Measurements from ENCODE around the gene HAPLN3. TPM values are rescaled to one million over a fixed set of nuclear protein-coding genes. Genes with fewer than 3 reads are reported as not detected.
"Not testable (repeated sequence)": the region's sequence is repeated elsewhere in the genome, so short reads cannot be mapped to it uniquely, and the experiment has no call there.

The HAPLN3 gene
- total RNA-seq, 4 donors from 2014 or later, result 4.4 to 27.3 (median 16.2) TPM

- Histone ChIP-seq H3K27ac (peak overlapping the region; percentile 11 to 78 (median 35)), H3K4me1 (peaks cover 0 to 26% (median 11%) of the 10 kb centered on the region in 4 donors), H3K9me3 (peaks cover 0 to 7% (median 0%) of the 10 kb centered on the region in 4 donors), H3K27me3 (no peaks in the 10 kb centered on the region), H3K4me3 (no peak overlapping the region), H3K36me3 (no peaks in the 10 kb centered on the region)
- 35 to 42% methylated on average over 1 of the region's 1 CpG for WGBS, 2 donors
- TF ChIP-seq POLR2A (IDR thresholded peaks at IDR 0.05) (no peak), CTCF (IDR thresholded peaks at IDR 0.05) (no peak), EP300 (IDR thresholded peaks at IDR 0.05) (no peak)
- no peak for DNase-seq (ENCODE audit: low spot score in 2 of 2)
These were observed 37.6 kb upstream of the HAPLN3 start for GRCh38 chr15:88932875-88933330.

- Histone ChIP-seq H3K4me1 (peaks cover 0 to 26% (median 11%) of the 10 kb centered on the region in 4 donors), H3K27ac (peak overlapping the region; percentile 5 to 78 (median 34)), H3K27me3 (no peaks in the 10 kb centered on the region), H3K4me3 (no peak overlapping the region), H3K36me3 (no peaks in the 10 kb centered on the region), H3K9me3 (peaks cover 0 to 9% (median 0%) of the 10 kb centered on the region in 4 donors)
- WGBS, 2 donors, result 23 to 30% methylated on average over 4 of the region's 4 CpGs
- DNase-seq (ENCODE audit: low spot score in 2 of 2), result no peak
- TF ChIP-seq EP300 (IDR thresholded peaks at IDR 0.05), result peak in 1 of 2 donors; percentile 5
- no peak for TF ChIP-seq CTCF (IDR thresholded peaks at IDR 0.05)
These were observed 37.0 kb upstream of the HAPLN3 start for GRCh38 chr15:88932271-88932874.

- no peak for TF ChIP-seq EP300 (IDR thresholded peaks at IDR 0.05)
- no peak for TF ChIP-seq CTCF (IDR thresholded peaks at IDR 0.05)
- no peak for TF ChIP-seq POLR2A (IDR thresholded peaks at IDR 0.05)
- no peaks in the 10 kb centered on the region for H3K27me3 ChIP-seq
- no peak for DNase-seq (ENCODE audit: low spot score in 2 of 2)
- no peaks in the 10 kb centered on the region for H3K36me3 ChIP-seq
- no peak overlapping the region for H3K27ac ChIP-seq
- peaks cover 0 to 9% (median 0%) of the 10 kb centered on the region in 4 donors for H3K9me3 ChIP-seq
- no peak overlapping the region for H3K4me3 ChIP-seq
- WGBS, 2 donors, result 94 to 97% methylated on average over 2 of the region's 2 CpGs
- peaks cover 0 to 26% (median 11%) of the 10 kb centered on the region in 4 donors for H3K4me1 ChIP-seq
These were observed 35.2 kb upstream of the HAPLN3 start for GRCh38 chr15:88930579-88930978.

GRCh38 chr15:88929358-88930098 is 34.2 kb upstream of the HAPLN3 start:
- H3K4me3 ChIP-seq; H3K9me3 ChIP-seq; DNase-seq (ENCODE audit: low spot score in 2 of 2); H3K27ac ChIP-seq; H3K36me3 ChIP-seq; H3K27me3 ChIP-seq: not testable (repeated sequence)
- peaks cover 0 to 26% (median 11%) of the 10 kb centered on the region in 4 donors for H3K4me1 ChIP-seq
- 77 to 91% methylated on average over 3 of the region's 3 CpGs for WGBS, 2 donors

GRCh38 chr15:88928192-88928591 is 32.8 kb upstream of the HAPLN3 start:
- H3K9me3 ChIP-seq; H3K27ac ChIP-seq; DNase-seq (ENCODE audit: low spot score in 2 of 2): not testable (repeated sequence)

GRCh38 chr15:88925648-88926047 is 30.3 kb upstream of the HAPLN3 start:
- not testable (repeated sequence) for H3K4me1 ChIP-seq; H3K36me3 ChIP-seq; DNase-seq (ENCODE audit: low spot score in 2 of 2); H3K4me3 ChIP-seq; H3K27me3 ChIP-seq; H3K9me3 ChIP-seq; H3K27ac ChIP-seq
- 83% methylated on average over 2 of the region's 2 CpGs for WGBS, 2 donors

More at GRCh38 chr15:88928192-88928591, 32.8 kb upstream of the HAPLN3 start:
- H3K27me3 ChIP-seq, H3K4me3 ChIP-seq, H3K36me3 ChIP-seq: not testable (repeated sequence)
- peaks cover 0 to 16% (median 8%) of the 10 kb centered on the region in 4 donors for H3K4me1 ChIP-seq

GRCh38 chr15:88920892-88921435 is 25.6 kb upstream of the HAPLN3 start:
- not testable (repeated sequence) for DNase-seq (ENCODE audit: low spot score in 2 of 2); H3K36me3 ChIP-seq; H3K27me3 ChIP-seq; H3K9me3 ChIP-seq; H3K4me1 ChIP-seq; H3K27ac ChIP-seq; H3K4me3 ChIP-seq
- 90 to 93% methylated on average over 12 of the region's 12 CpGs for WGBS, 2 donors

Measured in tibial nerve (tissue), 4 donors.